ENCODE results near the gene HEG1. TPM values are rescaled to one million over a fixed set of nuclear protein-coding genes. Genes with fewer than 3 reads are reported as not detected.

The HEG1 gene
- polyA plus RNA-seq, 1 experiment, result 98.3 TPM

DNA sequence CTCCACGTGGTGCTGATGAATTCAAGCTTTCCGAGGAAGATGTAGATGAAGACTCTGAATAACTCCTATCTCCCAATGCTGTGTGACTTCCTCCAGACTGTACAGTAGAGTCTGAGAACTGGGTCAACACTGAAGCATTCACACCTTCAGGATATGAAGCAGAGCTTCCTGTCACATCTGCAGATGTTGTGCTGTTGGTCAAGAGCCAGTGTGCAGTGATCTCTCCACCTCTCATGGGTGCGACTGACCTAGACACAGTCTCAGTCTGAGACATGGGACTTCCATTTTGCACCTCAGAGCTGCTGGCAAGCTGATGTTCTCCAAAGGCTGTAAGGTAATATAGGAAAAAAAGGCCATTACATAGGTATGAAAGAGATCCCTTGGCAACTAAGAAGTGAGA is 36.5 kb downstream of the HEG1 start:
- H3K9me3 ChIP-seq (ENCODE audit: control insufficient read depth, insufficient read depth, low read length), result no peaks in the 10 kb centered on the region; the same call in 1 of the 2 replicates
- CTCF ChIA-PET, result interaction anchor here (0.5 to 1.4 kb wide), 2 partner anchors 258 to 567 kb away, joined by 3 to 5 read pairs; no protein-coding TSS in a partner anchor
- H3K4me3 ChIP-seq (ENCODE audit: low read depth, low read length), result no peak overlapping the region
- H3K27ac ChIP-seq (ENCODE audit: low read depth, low read length), result no peak overlapping the region
- DNase-seq (ENCODE audit: low read depth, low spot score), result no peak
- POLR2A ChIA-PET, result interaction anchor here (0.9 kb wide), 1 partner anchor 8 kb away, joined by 3 read pairs; no protein-coding TSS in a partner anchor
- H3K27me3 ChIP-seq (ENCODE audit: control insufficient read depth, insufficient read depth, low read length), result no peaks in the 10 kb centered on the region
- TF ChIP-seq CTCF (IDR thresholded peaks at IDR 0.05; ENCODE audit: low read depth, low read length), result no peak

GRCh38 chr3:125017406-125017805 is 38.4 kb downstream of the HEG1 start:
- H3K4me3 ChIP-seq (ENCODE audit: low read depth, low read length), result no peak overlapping the region
- ChIA-PET POLR2A (no interaction called here), CTCF (no interaction called here)
- no peaks in the 10 kb centered on the region; the same call in 1 of the 2 replicates for H3K9me3 ChIP-seq (ENCODE audit: control insufficient read depth, insufficient read depth, low read length)
- H3K27ac ChIP-seq (ENCODE audit: low read depth, low read length), result no peak overlapping the region
- no peaks in the 10 kb centered on the region for H3K27me3 ChIP-seq (ENCODE audit: control insufficient read depth, insufficient read depth, low read length)
- DNase-seq (ENCODE audit: low read depth, low spot score), result no peak
- no peak for TF ChIP-seq CTCF (IDR thresholded peaks at IDR 0.05; ENCODE audit: low read depth, low read length)

- no peak for DNase-seq (ENCODE audit: low read depth, low spot score)
- ChIA-PET POLR2A (no interaction called here), CTCF (no interaction called here)
- Histone ChIP-seq H3K9me3 (ENCODE audit: control insufficient read depth, insufficient read depth, low read length) (no peaks in the 10 kb centered on the region; the same call in 1 of the 2 replicates), H3K4me3 (ENCODE audit: low read depth, low read length) (no peak overlapping the region), H3K27me3 (ENCODE audit: control insufficient read depth, insufficient read depth, low read length) (no peaks in the 10 kb centered on the region), H3K27ac (ENCODE audit: low read depth, low read length) (no peak overlapping the region)
- no peak for TF ChIP-seq CTCF (IDR thresholded peaks at IDR 0.05; ENCODE audit: low read depth, low read length)
Observed at GRCh38 chr3:125014570-125015179, 41.1 kb downstream of the HEG1 start.

- DNase-seq (ENCODE audit: low read depth, low spot score), result no peak
- no peak for TF ChIP-seq CTCF (IDR thresholded peaks at IDR 0.05; ENCODE audit: low read depth, low read length)
- Histone ChIP-seq H3K27ac (ENCODE audit: low read depth, low read length) (no peak overlapping the region), H3K4me3 (ENCODE audit: low read depth, low read length) (no peak overlapping the region), H3K9me3 (ENCODE audit: control insufficient read depth, insufficient read depth, low read length) (no peaks in the 10 kb centered on the region; the same call in 1 of the 2 replicates), H3K27me3 (ENCODE audit: control insufficient read depth, insufficient read depth, low read length) (no peaks in the 10 kb centered on the region)
- CTCF ChIA-PET, result interaction anchor here (1.2 kb wide), 1 partner anchor 85 kb away, joined by 3 read pairs; no protein-coding TSS in a partner anchor
- POLR2A ChIA-PET, result no interaction called here
Observed at GRCh38 chr3:125013095-125013494, 42.7 kb downstream of the HEG1 start.

DNA sequence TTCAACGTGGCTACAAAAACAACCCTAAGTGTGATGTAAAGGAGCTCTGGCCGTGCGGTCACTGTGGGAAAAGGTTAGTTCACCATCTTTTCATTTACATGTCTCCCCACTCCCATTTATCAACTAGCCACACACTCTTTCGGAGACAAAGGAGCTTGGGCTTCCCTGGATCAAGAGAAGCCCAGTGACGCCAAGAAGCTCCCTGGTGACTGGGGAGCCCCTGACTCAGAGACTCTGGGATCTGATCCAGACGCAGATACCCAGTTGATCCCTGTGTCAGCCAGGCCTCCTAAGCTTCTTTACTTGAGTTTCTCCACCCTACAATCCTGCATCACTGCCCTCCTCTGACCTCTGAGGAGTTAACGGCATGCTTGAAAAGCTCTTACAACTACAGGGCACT is 43.9 kb downstream of the HEG1 start:
- no peak for DNase-seq (ENCODE audit: low read depth, low spot score)
- ChIA-PET CTCF (interaction anchor here (0.6 to 1.2 kb wide), 4 partner anchors 9 to 468 kb away, joined by 3 to 4 read pairs (median 3); no protein-coding TSS in a partner anchor), POLR2A (no interaction called here)
- H3K4me3 ChIP-seq (ENCODE audit: low read depth, low read length), result no peak overlapping the region
- H3K9me3 ChIP-seq (ENCODE audit: control insufficient read depth, insufficient read depth, low read length), result no peaks in the 10 kb centered on the region; the same call in 1 of the 2 replicates
- no peaks in the 10 kb centered on the region for H3K27me3 ChIP-seq (ENCODE audit: control insufficient read depth, insufficient read depth, low read length)
- H3K27ac ChIP-seq (ENCODE audit: low read depth, low read length), result no peak overlapping the region
- TF ChIP-seq CTCF (IDR thresholded peaks at IDR 0.05; ENCODE audit: low read depth, low read length), result no peak
